ENCODE results near the gene ECM1. TPM values are rescaled to one million over a fixed set of nuclear protein-coding genes. Genes with fewer than 3 reads are reported as not detected.

The ECM1 gene
- total RNA-seq, 2 experiments from 2014 or later: 0.74 to 0.81 TPM

GRCh38 chr1:150528196-150528595 is 20.3 kb downstream of the ECM1 start:
- CTCF ChIA-PET: interaction anchor here (1.0 kb wide), 1 partner anchor 185 kb away, joined by 3 read pairs; no protein-coding TSS in a partner anchor
- no peak for ATAC-seq
- POLR2A ChIA-PET: interaction anchor here (1.8 kb wide), 1 partner anchor 27 kb away, joined by 4 read pairs; no protein-coding TSS in a partner anchor
- H3K4me1 Mint-ChIP-seq (ENCODE audit: low read depth): no peaks in the 10 kb centered on the region
- TF ChIP-seq, protein P1, sequence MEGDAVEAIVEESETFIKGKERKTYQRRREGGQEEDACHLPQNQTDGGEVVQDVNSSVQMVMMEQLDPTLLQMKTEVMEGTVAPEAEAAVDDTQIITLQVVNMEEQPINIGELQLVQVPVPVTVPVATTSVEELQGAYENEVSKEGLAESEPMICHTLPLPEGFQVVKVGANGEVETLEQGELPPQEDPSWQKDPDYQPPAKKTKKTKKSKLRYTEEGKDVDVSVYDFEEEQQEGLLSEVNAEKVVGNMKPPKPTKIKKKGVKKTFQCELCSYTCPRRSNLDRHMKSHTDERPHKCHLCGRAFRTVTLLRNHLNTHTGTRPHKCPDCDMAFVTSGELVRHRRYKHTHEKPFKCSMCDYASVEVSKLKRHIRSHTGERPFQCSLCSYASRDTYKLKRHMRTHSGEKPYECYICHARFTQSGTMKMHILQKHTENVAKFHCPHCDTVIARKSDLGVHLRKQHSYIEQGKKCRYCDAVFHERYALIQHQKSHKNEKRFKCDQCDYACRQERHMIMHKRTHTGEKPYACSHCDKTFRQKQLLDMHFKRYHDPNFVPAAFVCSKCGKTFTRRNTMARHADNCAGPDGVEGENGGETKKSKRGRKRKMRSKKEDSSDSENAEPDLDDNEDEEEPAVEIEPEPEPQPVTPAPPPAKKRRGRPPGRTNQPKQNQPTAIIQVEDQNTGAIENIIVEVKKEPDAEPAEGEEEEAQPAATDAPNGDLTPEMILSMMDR (IDR thresholded peaks at IDR 0.05): no peak
- no peak overlapping the region for H3K27ac Mint-ChIP-seq
- H3K36me3 Mint-ChIP-seq (ENCODE audit: low read depth): no peaks in the 10 kb centered on the region
- no peak for DNase-seq
- H3K27me3 Mint-ChIP-seq: no peaks in the 10 kb centered on the region
- intact Hi-C loops (cut with micrococcal nuclease): no loop called here
- no peak overlapping the region for H3K4me3 Mint-ChIP-seq
- no peaks in the 10 kb centered on the region for H3K9me3 Mint-ChIP-seq

DNA sequence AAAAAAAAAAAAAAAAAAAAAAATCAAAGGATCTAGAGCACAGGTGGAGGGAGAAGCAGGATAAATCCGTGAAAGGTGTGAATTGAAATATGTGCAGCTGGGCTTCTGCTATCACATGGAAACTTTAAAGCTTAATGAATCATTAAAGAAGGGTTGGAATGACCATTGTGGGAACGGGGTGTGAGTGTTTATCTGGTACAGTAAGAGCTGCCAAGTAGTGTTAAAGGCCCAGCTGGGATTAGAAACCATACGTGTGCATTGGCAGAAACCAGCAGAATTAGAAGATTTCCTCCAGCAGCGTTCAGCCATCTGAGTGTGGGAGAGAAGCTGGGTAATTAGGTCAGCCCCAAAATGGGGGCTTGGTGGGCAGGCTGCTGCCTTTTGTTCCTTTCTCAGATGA is 21.1 kb downstream of the ECM1 start:
- DNase-seq: no peak
- CTCF ChIA-PET: interaction anchor here (1.0 kb wide), 1 partner anchor 185 kb away, joined by 3 read pairs; no protein-coding TSS in a partner anchor
- no peaks in the 10 kb centered on the region for H3K36me3 Mint-ChIP-seq (ENCODE audit: low read depth)
- no peaks in the 10 kb centered on the region for H3K9me3 Mint-ChIP-seq
- H3K27me3 Mint-ChIP-seq: no peaks in the 10 kb centered on the region
- H3K4me3 Mint-ChIP-seq: no peak overlapping the region
- TF ChIP-seq, protein P1 (IDR thresholded peaks at IDR 0.05): no peak
- no peak for ATAC-seq
- intact Hi-C loops (cut with micrococcal nuclease): no loop called here
- POLR2A ChIA-PET: interaction anchor here (1.8 kb wide), 1 partner anchor 27 kb away, joined by 4 read pairs; no protein-coding TSS in a partner anchor
- H3K27ac Mint-ChIP-seq: no peak overlapping the region
- H3K4me1 Mint-ChIP-seq (ENCODE audit: low read depth): no peaks in the 10 kb centered on the region

DNA sequence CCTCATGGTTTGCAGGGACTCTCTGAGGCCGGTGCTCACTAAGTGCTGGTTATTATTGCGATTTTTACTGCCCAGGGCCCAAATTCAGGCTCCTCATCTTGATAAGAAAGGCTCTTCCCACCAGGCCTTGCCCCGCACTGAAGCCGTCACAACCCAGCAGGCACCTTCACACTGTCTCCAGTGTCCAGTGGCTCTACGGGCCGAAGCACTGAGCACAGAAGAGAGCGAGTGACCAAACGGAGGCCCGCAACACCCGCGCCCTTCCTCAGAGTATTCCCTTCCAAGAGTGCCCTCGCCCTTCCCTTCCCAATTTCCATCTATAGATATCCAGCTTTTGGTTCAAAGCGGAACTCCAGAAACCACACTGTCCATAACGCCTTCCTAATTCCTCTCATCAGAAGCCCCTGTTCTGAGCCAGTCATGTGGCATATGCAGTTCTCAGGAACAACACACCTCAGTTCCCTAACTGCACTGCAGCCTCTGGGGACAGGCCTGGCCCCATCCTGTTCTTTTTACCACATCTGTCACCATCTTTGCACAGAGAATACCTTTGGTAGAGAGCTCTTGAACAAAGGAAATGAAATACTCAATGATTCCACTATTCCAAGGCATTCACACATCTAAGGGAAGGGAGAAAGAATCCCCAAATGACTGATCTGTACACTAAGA is 22.7 kb downstream of the ECM1 start:
- H3K4me3 Mint-ChIP-seq: no peak overlapping the region
- POLR2A ChIA-PET: interaction anchor here (0.9 kb wide), 1 partner anchor 16 kb away, joined by 3 read pairs; no protein-coding TSS in a partner anchor
- no peaks in the 10 kb centered on the region for H3K36me3 Mint-ChIP-seq (ENCODE audit: low read depth)
- CTCF ChIA-PET: interaction anchor here (3.3 kb wide), 1 partner anchor 10 kb away, joined by 22 read pairs; no protein-coding TSS in a partner anchor
- intact Hi-C loops (cut with micrococcal nuclease): no loop called here
- no peak overlapping the region for H3K27ac Mint-ChIP-seq
- no peak for DNase-seq
- no peaks in the 10 kb centered on the region for H3K27me3 Mint-ChIP-seq
- TF ChIP-seq, protein P1 (IDR thresholded peaks at IDR 0.05): no peak
- ATAC-seq: no peak
- no peaks in the 10 kb centered on the region for H3K9me3 Mint-ChIP-seq
- no peaks in the 10 kb centered on the region for H3K4me1 Mint-ChIP-seq (ENCODE audit: low read depth)

DNA sequence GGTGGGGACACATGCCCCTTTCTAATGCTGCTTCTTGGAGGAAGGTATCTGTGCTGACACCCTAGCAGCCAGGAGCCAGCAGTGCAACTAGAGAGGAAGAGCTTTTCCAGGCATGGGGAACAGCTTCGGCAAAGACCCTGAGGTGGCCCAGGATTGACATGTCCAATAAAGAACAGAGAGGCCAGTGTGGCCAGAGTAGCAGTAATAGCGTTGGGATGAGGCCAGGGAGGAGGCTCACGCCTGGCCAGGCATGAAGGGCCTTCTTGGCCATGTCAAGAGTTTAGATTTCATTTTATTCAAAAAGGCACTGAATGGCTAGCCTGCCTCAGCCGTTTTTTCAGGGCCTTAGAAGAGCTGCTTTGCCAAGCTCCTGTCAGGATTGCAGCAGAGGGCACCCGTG is 25.0 kb downstream of the ECM1 start:
- Mint-ChIP-seq H3K9me3 (no peaks in the 10 kb centered on the region), H3K4me1 (ENCODE audit: low read depth) (no peaks in the 10 kb centered on the region), H3K27ac (no peak overlapping the region), H3K4me3 (no peak overlapping the region), H3K36me3 (ENCODE audit: low read depth) (no peaks in the 10 kb centered on the region), H3K27me3 (no peaks in the 10 kb centered on the region)
- no peak for DNase-seq
- intact Hi-C loops (cut with micrococcal nuclease): no loop called here
- POLR2A ChIA-PET: no interaction called here
- TF ChIP-seq, protein P1 (IDR thresholded peaks at IDR 0.05): no peak
- CTCF ChIA-PET: interaction anchor here (0.6 to 3.3 kb wide), 28 partner anchors 9 to 467 kb away, joined by 3 to 30 read pairs (median 4); partner anchors contain the start of genes CTSK and FALEC
- ATAC-seq: no peak

- ChIA-PET POLR2A (no interaction called here), CTCF (interaction anchor here (1.5 to 3.3 kb wide), 6 partner anchors 9 to 278 kb away, joined by 4 to 22 read pairs (median 10); partner anchors contain the start of gene CTSK)
- intact Hi-C loops (cut with micrococcal nuclease): no loop called here
- DNase-seq: no peak
- no peaks in the 10 kb centered on the region for H3K36me3 Mint-ChIP-seq (ENCODE audit: low read depth)
- H3K4me1 Mint-ChIP-seq (ENCODE audit: low read depth): no peaks in the 10 kb centered on the region
- no peaks in the 10 kb centered on the region for H3K27me3 Mint-ChIP-seq
- no peak overlapping the region for H3K4me3 Mint-ChIP-seq
- TF ChIP-seq, protein P1 (IDR thresholded peaks at IDR 0.05): no peak
- ATAC-seq: no peak
- no peaks in the 10 kb centered on the region for H3K9me3 Mint-ChIP-seq
- no peak overlapping the region for H3K27ac Mint-ChIP-seq
Measured at GRCh38 chr1:150534002-150534401, 26.1 kb downstream of the ECM1 start.
